ENCODE data around the gene PCNX3.

DNA sequence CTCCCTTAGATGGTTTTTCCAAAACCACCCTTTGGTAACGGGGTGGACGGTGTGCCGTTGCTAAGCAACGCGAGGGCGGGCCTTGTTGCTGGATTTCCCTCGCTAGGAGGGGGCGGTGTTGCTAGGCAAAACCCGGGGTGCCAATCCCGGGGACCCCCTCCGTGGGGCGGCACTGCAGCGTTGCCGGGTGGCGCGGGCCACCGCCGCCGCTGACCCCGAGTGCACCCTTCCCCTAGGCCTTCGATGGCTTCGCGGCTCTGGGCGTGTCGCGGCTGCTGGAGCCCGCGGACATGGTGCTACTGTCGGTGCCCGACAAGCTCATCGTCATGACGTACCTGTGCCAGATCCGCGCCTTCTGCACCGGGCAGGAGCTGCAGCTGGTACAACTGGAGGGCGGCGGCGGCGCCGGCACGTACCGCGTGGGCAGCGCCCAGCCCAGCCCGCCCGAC is 30.8 kb upstream of the PCNX3 start:
- TF ChIP-seq, protein P1, sequence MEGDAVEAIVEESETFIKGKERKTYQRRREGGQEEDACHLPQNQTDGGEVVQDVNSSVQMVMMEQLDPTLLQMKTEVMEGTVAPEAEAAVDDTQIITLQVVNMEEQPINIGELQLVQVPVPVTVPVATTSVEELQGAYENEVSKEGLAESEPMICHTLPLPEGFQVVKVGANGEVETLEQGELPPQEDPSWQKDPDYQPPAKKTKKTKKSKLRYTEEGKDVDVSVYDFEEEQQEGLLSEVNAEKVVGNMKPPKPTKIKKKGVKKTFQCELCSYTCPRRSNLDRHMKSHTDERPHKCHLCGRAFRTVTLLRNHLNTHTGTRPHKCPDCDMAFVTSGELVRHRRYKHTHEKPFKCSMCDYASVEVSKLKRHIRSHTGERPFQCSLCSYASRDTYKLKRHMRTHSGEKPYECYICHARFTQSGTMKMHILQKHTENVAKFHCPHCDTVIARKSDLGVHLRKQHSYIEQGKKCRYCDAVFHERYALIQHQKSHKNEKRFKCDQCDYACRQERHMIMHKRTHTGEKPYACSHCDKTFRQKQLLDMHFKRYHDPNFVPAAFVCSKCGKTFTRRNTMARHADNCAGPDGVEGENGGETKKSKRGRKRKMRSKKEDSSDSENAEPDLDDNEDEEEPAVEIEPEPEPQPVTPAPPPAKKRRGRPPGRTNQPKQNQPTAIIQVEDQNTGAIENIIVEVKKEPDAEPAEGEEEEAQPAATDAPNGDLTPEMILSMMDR (IDR thresholded peaks at IDR 0.05; ENCODE audit: poor library complexity, severe bottlenecking): no peak
- TF ChIP-seq EZH2 (IDR thresholded peaks at IDR 0.05; ENCODE audit: borderline replicate concordance, insufficient read depth, low read length, poor library complexity, severe bottlenecking) (no peak), MXI1 (conservative IDR thresholded peaks at IDR 0.05; ENCODE audit: poor library complexity, severe bottlenecking) (no peak), POLR2AphosphoS5 (IDR thresholded peaks at IDR 0.05) (no peak), RAD21 (conservative IDR thresholded peaks at IDR 0.05) (no peak), EP300 (conservative IDR thresholded peaks at IDR 0.05; ENCODE audit: poor library complexity, severe bottlenecking) (no peak), SMC3 (conservative IDR thresholded peaks at IDR 0.05; ENCODE audit: poor library complexity) (no peak)
- TF ChIP-seq, protein P2, sequence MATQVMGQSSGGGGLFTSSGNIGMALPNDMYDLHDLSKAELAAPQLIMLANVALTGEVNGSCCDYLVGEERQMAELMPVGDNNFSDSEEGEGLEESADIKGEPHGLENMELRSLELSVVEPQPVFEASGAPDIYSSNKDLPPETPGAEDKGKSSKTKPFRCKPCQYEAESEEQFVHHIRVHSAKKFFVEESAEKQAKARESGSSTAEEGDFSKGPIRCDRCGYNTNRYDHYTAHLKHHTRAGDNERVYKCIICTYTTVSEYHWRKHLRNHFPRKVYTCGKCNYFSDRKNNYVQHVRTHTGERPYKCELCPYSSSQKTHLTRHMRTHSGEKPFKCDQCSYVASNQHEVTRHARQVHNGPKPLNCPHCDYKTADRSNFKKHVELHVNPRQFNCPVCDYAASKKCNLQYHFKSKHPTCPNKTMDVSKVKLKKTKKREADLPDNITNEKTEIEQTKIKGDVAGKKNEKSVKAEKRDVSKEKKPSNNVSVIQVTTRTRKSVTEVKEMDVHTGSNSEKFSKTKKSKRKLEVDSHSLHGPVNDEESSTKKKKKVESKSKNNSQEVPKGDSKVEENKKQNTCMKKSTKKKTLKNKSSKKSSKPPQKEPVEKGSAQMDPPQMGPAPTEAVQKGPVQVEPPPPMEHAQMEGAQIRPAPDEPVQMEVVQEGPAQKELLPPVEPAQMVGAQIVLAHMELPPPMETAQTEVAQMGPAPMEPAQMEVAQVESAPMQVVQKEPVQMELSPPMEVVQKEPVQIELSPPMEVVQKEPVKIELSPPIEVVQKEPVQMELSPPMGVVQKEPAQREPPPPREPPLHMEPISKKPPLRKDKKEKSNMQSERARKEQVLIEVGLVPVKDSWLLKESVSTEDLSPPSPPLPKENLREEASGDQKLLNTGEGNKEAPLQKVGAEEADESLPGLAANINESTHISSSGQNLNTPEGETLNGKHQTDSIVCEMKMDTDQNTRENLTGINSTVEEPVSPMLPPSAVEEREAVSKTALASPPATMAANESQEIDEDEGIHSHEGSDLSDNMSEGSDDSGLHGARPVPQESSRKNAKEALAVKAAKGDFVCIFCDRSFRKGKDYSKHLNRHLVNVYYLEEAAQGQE (IDR thresholded peaks at IDR 0.05; ENCODE audit: borderline replicate concordance): no peak
